A673 (cell line): Measurements from ENCODE around the gene POPDC2. TPM values are rescaled to one million over a fixed set of nuclear protein-coding genes. Genes with fewer than 3 reads are reported as not detected.
"Not testable (repeated sequence)": the region's sequence is repeated elsewhere in the genome, so short reads cannot be mapped to it uniquely, and the experiment has no call there.

Source experiments
- BruUV-seq: library from RNA; stranded (reverse); fragments of 400-500 nt; replicated peaks from 2 replicates; lab custom pipeline; 2021; lab: Mats Ljungman, UMichigan
- CTCF ChIA-PET: fragments of 300-600 bp; sonication (Branson Sonifier 250); formaldehyde crosslinking; loops from one replicate; lab custom pipeline; 2022; ENCODE audit warnings: antibody characterized with exemption; lab: Charles Lee
- POLR2A ChIA-PET: fragments of 300-600 bp; sonication (Branson Sonifier 250); formaldehyde crosslinking; loops from one replicate; lab custom pipeline; 2022; ENCODE audit warnings: antibody characterized with exemption; ENCODE audit not compliant: low non-redundant PET; lab: Charles Lee
- DNase-seq: peaks from one replicate; pipeline ENCODE4 v3.0.0-alpha.2; 2015; ENCODE audit warnings: low spot score
- H3K27ac ChIP-seq: fragments of 200-600 bp; sonication (generic); 2 replicates; pipeline ENCODE4 v1.5.1; 2016; ENCODE audit warnings: mixed run types, low read depth, mild to moderate bottlenecking, mixed read lengths, antibody characterized with exemption, low read length; ENCODE audit not compliant: poor library complexity, severe bottlenecking
- H3K27me3 ChIP-seq: fragments of 200-600 bp; sonication (generic); replicated peaks from 2 replicates; pipeline ENCODE4 v1.6.1; 2017; ENCODE audit warnings: mixed run types, low read depth, mild to moderate bottlenecking, mixed read lengths, antibody characterized with exemption, low read length; ENCODE audit not compliant: insufficient read depth, poor library complexity
- H3K36me3 ChIP-seq: fragments of 200-600 bp; sonication (generic); 2 replicates; pipeline ENCODE4 v1.6.1; 2016; ENCODE audit warnings: mixed run types, mild to moderate bottlenecking, mixed read lengths, antibody characterized with exemption, low read length; ENCODE audit not compliant: insufficient read depth, poor library complexity, severe bottlenecking
- H3K4me1 ChIP-seq: fragments of 200-600 bp; sonication (generic); 2 replicates; pipeline ENCODE4 v1.6.1; 2017; ENCODE audit warnings: mixed run types, mild to moderate bottlenecking, mixed read lengths, antibody characterized with exemption, low read length; ENCODE audit not compliant: insufficient read depth, poor library complexity, severe bottlenecking
- H3K4me3 ChIP-seq: fragments of 200-600 bp; sonication (generic); 2 replicates; pipeline ENCODE4 v1.5.1; 2016; ENCODE audit warnings: low read depth, mixed run types, mild to moderate bottlenecking, mixed read lengths, low read length; ENCODE audit not compliant: poor library complexity, severe bottlenecking
- H3K9me3 ChIP-seq: fragments of 200-600 bp; sonication (generic); 2 replicates; pipeline ENCODE4 v1.6.1; 2016; ENCODE audit warnings: mixed run types, low read depth, mild to moderate bottlenecking, mixed read lengths, antibody characterized with exemption, low read length; ENCODE audit not compliant: poor library complexity, severe bottlenecking
- CTCF ChIP-seq: fragments of 300-800, 200-600 bp; sonication (generic); conservative IDR thresholded peaks from 2 replicates; pipeline ENCODE4 v1.5.1; 2017; ENCODE audit warnings: low read depth, mild to moderate bottlenecking, antibody characterized with exemption, low read length, moderate library complexity, mixed read lengths
- EZH2 ChIP-seq: fragments of 200-600 bp; sonication (generic); IDR thresholded peaks from 2 replicates; pipeline ENCODE4 v1.6.1; 2017; ENCODE audit warnings: borderline replicate concordance, low read depth, mild to moderate bottlenecking, mixed read lengths, antibody characterized with exemption, low read length; ENCODE audit not compliant: poor library complexity, severe bottlenecking
- intact Hi-C: fragments of 100-400 bp; cut with micrococcal nuclease; formaldehyde crosslinking; loops from one replicate; pipeline ENCODE4 v1.10.0; 2022; ENCODE audit not compliant: unreplicated experiment
- total RNA-seq: library from RNA; stranded (reverse); gene quantifications from 2 replicates; pipeline ENCODE4 v1.2.3, GENCODE V29; 2021

The POPDC2 gene
- total RNA-seq, 1 experiment from 2014 or later, result 0.99 TPM

- no TSS peak for BruUV-seq
- intact Hi-C loops, result loop anchor here (2.0 to 10.0 kb wide), 4 partner anchors 257 to 795 kb away; partner anchors contain the start of gene GSK3B
- TF ChIP-seq EZH2, result no peak
- no peak for TF ChIP-seq CTCF
- Histone ChIP-seq H3K4me1 (peaks cover 11% of the 10 kb centered on the region), H3K4me3 (no peak overlapping the region), H3K27ac (no peak overlapping the region), H3K36me3 (peaks cover 3% of the 10 kb centered on the region), H3K27me3 (no peaks in the 10 kb centered on the region), H3K9me3 (no peaks in the 10 kb centered on the region)
- ChIA-PET POLR2A (no interaction called here), CTCF (no interaction called here)
- DNase-seq, result no peak
These were observed 19.5 kb upstream of the POPDC2 start for GRCh38 chr3:119679874-119680273.

GRCh38 chr3:119678209-119678608 lies 17.8 kb upstream of the POPDC2 start:
- Histone ChIP-seq H3K4me1 (peaks cover 11% of the 10 kb centered on the region), H3K36me3 (peaks cover 15% of the 10 kb centered on the region)
- DNase-seq, H3K27ac ChIP-seq, H3K27me3 ChIP-seq, BruUV-seq, H3K9me3 ChIP-seq, CTCF ChIA-PET, H3K4me3 ChIP-seq, POLR2A ChIA-PET: not testable (repeated sequence)
- intact Hi-C loops, result loop anchor here (10.0 kb wide), 1 partner anchor 417 kb away; the partner anchor contains the start of gene GSK3B

GRCh38 chr3:119677641-119677934 lies 17.2 kb upstream of the POPDC2 start:
- ChIA-PET POLR2A (interaction anchor here (0.7 kb wide), 2 partner anchors 15 to 257 kb away, joined by 3 to 4 read pairs; no protein-coding TSS in a partner anchor), CTCF (no interaction called here)
- Histone ChIP-seq H3K9me3 (no peaks in the 10 kb centered on the region), H3K36me3 (peaks cover 20% of the 10 kb centered on the region), H3K4me3 (peak overlapping the region; percentile 52), H3K27ac (peak overlapping the region; percentile 72), H3K4me1 (peaks cover 11% of the 10 kb centered on the region), H3K27me3 (no peaks in the 10 kb centered on the region)
- DNase-seq, result no peak
- BruUV-seq, result TSS peak; percentile 93
- intact Hi-C loops, result loop anchor here (2.0 to 10.0 kb wide), 3 partner anchors 77 to 533 kb away; partner anchors contain the start of gene GSK3B
- TF ChIP-seq CTCF (no peak), EZH2 (no peak)
